NCI-H2227 (cell line): ENCODE results near the gene FOXN3.

ENCODE experiments used
- DNase-seq: peaks from one replicate; lab custom pipeline; 2025; ENCODE audit not compliant: unreplicated experiment; lab: John Stamatoyannopoulos, UW

Gene FOXN3

GRCh38 chr14:89417091-89417464 is at the start of gene FOXN3:
FOXN3 (minus strand) TSS chr14:89417233; CDS start chr14:89412476, 4,757 bp downstream.
- DNase-seq: peak; percentile 88

GRCh38 chr14:89466484-89466883 is 49.5 kb upstream of the FOXN3 start:
- no peak for DNase-seq

GRCh38 chr14:89465876-89466275 is 48.8 kb upstream of the FOXN3 start:
- DNase-seq: no peak

DNA sequence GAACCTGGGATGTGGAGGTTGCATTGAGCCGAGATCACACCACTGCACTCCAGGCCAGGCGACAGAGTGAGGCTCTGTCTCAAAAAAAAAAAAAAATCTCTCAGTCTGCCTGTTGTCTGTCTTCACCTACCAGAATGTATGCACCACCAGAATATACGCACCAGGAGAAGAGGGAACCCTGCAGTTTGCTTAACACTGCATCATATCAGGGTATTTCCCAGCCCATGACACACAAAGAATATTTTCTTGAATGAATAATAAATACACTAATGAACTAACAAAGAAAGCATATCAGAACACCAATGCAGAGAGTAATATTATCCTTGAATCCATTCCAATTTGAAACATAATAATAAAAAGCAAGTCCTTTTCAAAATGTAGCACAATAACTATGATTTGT is 44.2 kb upstream of the FOXN3 start:
- no peak for DNase-seq

DNA sequence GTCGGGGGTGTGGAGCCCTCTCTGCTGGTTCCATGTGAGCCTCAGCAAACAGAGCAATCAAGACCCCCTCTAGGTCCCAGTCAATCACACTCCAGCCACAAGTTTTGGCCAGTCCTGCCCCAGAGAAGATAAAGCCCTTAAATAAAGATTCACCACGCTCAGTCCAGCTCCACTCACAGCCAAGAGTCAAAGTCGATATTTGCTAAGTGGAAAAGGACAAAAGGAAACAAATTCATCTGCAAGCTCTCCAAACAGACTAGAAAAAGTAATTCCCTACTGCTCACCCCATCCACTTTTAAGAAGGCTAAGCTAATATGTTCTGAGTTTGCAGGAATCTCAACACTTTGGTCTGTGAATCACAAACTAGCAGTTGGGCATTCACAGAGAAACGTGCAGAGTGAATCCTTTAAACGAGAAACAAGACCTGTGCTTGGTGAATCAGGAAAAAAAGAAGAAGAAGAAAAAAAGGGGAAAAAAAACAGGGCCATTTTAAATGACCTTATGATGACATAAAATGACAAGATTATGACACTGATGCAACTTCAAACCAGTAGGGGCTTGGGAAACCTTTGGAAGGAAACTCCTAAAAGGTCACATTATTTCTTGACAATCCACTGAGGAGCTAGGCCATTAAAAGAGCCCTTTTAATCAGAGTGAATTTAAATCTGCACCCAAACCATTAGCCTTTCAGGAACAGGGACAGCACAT is 41.8 kb upstream of the FOXN3 start:
- DNase-seq: no peak

- no peak for DNase-seq
These were observed 40.0 kb upstream of the FOXN3 start for GRCh38 chr14:89457007-89457406.

GRCh38 chr14:89455412-89455811 is 38.4 kb upstream of the FOXN3 start:
- DNase-seq: no peak

DNA sequence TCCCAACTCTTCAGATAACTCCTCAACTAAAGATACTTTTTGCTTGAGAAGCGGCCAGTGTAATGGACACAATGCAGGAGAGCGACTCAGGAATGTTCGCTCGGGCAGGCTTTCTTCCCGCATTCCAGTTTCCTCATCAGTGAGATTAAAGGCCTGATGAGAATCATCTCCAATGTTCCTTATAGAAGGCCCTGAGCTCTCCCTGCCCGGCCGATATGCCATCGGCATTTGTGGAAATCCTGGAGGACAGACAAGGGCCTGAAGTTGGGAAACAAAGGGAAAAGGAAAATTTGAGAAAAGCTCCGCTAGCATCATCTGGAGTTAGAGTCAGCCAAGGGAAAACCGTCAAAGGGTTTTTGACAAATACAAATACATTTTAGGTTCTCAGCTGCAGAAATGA is 38.0 kb upstream of the FOXN3 start:
- DNase-seq: no peak

DNA sequence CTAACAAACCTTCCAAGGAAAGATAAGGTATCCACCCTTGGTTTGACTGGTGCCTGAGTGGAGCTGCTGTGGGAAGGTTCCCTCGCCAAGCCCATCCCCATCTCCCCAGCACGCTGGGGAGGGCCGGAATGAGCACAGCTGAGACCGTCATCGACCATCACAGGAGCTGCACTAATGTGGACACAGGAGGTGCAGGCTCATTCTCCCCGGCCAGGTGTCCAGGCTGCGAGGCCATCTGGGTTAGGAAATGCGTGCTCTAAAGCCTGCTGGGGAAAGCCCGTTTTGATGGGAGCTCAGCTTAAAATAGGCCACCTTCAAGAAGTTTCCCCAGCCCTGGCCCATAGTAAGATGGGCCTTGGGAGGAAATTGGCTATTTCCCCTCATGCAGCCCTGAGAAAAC is 35.2 kb upstream of the FOXN3 start:
- DNase-seq: no peak

GRCh38 chr14:89451229-89451628 is 34.2 kb upstream of the FOXN3 start:
- no peak for DNase-seq

DNA sequence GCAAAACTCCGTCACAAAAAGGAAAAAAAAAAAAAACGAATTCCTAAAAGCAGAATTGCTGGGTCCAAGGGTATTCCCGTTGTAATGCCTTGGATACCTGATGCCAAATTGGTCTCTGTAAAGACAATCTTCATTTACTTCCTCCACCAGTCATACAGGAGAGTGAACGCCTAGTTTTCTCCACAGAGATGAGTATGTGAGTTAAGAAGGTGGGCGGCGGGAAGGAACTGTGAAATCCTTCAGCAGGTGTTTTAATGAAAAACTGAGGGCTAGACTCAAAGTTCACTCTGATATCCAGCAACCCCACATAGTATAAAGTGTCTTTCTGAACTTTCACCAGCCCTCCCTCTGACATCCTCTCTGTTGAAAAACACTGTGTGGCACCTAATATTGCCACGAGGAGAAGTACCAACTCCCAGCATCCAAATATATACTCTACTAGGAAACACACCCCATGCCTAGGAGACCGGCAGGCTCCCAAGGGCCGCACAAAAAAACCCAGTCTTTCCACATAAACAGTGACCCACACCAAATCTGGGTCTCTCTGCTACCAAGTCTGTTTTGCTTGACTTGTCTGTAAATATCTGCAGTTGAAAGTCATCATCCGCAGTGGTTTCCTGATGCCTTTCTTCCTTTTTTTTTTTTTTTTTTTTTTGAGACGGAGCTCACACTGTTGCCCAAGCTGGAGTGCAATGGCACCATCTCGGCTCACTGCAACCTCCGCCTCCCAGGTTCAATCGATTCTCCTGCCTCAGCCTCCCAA is 30.3 kb upstream of the FOXN3 start:
- no peak for DNase-seq

GRCh38 chr14:89445273-89445973 is 28.4 kb upstream of the FOXN3 start:
- DNase-seq: no peak

DNA sequence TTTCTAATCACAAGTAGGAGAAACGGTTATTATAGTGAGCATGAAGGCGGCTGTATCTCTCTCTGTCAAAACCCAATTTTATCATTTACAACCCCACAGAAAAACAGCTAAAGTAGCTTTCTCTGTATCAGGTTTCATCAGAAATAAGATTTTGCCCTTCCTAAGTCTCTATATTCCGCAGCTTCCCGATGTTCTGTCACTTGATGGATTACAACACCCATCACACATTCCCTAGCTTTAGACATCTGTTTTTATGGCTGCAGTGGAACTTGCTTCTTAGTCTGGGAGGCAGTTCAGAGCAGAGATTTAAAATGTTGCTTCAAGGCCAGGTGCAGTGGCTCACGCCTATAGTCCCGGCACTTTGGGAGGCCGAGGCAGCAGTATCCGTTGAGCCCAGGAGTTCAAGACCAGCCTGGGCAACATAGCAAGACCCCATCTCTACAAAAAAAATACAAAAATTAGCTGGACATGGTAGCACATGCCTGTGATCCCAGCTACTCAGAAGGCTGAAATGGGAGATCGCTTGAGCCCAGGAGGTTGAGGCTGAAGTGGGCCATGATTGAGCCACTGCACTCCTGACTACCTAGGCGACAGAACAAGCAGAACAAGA is 27.6 kb upstream of the FOXN3 start:
- no peak for DNase-seq

DNA sequence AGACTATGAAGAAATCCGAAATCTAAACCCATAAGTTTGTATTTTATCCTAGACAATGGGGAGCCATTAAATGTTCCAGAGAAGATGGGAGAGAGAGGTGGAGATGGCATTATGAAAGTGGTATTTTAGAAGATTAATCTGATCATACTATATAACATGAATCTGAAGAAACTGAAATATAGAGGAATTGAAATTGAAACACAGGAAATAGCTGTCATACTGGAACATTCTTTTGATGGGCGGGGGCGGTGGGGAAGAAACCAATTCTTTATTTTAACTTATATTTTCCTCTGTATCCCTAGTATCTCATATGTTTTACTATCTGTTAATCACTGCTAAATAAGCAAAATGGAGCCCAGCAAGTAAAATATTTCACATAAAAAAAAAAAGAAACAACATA is 27.0 kb upstream of the FOXN3 start:
- DNase-seq: no peak

GRCh38 chr14:89443042-89443629 is 26.1 kb upstream of the FOXN3 start:
- DNase-seq: no peak

DNA sequence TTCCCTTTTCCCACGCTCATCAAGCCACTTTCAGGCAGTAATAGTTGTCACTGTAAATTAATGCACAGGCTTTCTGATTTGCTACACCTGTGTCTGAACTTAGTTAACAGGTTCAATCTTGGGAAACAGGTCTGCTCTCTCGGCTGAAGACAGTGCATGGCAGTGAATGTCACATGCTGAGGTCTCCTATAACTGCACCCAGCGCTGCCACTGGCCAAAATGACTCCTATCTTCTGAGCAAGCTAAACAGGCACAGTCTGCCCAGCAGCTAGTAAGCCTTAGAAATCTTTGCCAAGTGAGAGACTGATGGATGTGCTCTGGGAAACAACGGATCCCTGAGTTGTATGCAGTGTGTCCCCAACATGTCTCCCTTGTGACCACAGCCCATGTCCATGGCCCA is 25.2 kb upstream of the FOXN3 start:
- no peak for DNase-seq

DNA sequence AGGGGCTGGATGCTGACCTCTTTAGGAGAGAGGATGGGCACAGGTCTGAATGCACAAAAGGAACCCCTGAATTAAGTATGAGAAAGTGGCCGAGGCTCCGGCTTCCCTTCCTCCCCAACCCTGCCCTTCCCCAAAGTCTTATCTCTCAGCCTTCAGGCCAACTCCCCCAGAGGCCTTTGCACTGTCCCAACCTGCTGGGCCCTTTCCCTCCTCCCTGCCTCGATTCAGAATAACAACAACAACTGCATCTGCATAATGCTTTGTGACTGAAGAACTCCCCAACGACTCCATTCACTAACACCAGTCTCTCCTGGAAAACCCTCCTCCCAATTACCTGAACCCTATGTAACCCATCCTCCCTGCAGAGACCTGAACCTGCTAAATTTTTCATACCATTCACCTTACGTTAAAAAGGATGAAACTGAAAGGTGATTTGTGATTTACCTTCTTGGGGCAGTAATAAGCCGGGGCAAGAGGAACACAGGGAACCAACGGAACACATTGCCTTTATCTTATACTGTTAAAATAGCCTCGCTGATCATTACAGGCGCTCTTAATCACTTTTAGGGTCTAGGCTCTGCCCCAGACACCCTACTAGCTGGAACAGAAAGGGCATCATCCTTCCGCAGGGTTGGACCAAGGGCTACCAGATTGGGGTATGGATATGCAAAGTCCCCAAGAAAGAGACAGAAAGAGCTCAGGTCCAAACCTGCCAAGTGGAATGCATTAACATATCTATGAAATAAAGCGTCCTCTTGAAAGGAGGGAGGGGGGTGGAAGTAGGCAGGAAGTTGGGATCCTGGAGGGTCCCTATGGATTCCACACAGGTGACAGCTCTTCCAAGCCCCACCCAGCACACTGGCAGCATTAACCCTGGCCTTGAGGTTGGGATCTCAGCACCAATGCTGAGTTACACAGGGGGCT is 24.2 kb upstream of the FOXN3 start:
- no peak for DNase-seq

DNA sequence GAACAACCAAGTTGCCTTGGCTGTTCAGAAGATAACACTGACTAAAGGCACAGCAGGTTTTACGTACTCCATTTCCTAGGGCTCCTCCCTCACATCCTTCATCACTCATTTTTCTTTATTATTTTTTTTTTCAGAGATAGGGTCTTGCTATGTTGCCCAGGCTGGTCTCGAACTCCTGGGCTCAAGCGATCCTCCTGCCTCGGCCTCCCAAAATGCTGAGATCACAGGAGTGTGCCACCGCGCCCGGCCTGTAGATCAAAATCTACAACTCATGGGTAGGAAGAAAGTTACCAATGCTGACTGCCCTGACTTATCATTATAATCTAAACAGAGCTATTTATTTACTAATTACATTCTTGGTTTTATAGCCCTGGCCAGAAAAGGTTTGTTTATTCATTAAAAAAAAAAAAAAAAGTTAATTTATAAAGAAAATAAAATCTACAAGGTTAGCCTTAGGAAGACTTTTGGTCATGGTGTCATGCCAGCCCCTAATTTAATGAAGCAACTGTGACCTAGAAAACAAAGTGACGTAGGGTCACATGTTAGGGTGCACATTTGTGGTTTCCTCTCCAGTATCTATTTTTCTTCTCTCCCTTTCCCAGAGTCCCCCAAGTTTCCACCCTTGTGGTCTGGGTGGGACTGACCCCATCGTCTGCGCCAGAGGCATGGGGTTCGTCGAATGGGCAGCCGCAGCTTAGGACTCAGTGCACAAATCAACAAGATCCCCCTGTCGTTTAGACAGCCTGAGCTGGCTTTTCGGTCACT is 19.0 kb upstream of the FOXN3 start:
- no peak for DNase-seq

DNA sequence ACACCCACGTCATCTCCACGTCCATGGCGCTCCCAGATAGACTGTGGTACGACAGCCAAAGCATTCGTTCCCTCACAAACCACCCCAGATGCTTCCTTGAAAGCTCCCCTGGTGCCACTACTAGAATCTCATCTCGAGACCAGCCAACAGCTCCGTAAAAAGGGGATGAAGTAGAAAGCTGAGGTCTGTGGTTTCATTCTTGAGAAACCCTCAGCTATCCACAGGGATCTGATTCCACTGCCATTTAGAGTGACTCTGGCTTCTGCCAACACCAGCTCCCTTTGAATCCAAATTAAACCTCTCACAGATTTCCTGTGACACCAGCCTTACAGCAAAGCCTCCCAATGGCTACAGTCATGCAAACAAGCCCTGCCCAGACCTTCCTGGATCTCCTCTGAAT is 18.5 kb upstream of the FOXN3 start:
- DNase-seq: no peak

GRCh38 chr14:89432226-89432625 is 15.2 kb upstream of the FOXN3 start:
- DNase-seq: no peak
